Transverse colon (tissue), 4 donors: Measurements from ENCODE around the gene ITIH5. TPM values are rescaled to one million over a fixed set of nuclear protein-coding genes. Genes with fewer than 3 reads are reported as not detected.

Experiments
- DNase-seq: peaks from one replicate; pipeline ENCODE4 v3.0.0-alpha.2; 2019
- H3K27ac ChIP-seq, 4 donors: fragments of 200-600 bp; sonication (generic); 2 replicates each; pipeline ENCODE4 v1.5.1; 2016 to 2018; ENCODE audit warnings: inconsistent platforms in 4 of 4
- H3K27me3 ChIP-seq: fragments of 200-600 bp; sonication (generic); 2 replicates; pipeline ENCODE4 v1.5.1; 2017; ENCODE audit warnings: inconsistent platforms
- H3K36me3 ChIP-seq, 4 donors: fragments of 200-600 bp; sonication (generic); 2 replicates each; pipeline ENCODE4 v1.5.1; 2017 to 2019; ENCODE audit warnings: inconsistent platforms in 4 of 4
- H3K4me1 ChIP-seq, 4 donors: fragments of 200-600 bp; sonication (generic); 2 replicates each; pipeline ENCODE4 v1.5.1; 2017 to 2020; ENCODE audit warnings: inconsistent platforms in 4 of 4
- H3K4me3 ChIP-seq, 4 donors: fragments of 200-600 bp; sonication (generic); 1 replicate in 1 of 4; 2 replicates in 3 of 4; pipeline versions ENCODE4 v1.5.1 to v1.6.1; 2017 to 2019; ENCODE audit warnings: inconsistent platforms in 4 of 4
- H3K9me3 ChIP-seq, 2 donors: fragments of 200-600 bp; sonication (generic); 2 replicates each; pipeline ENCODE4 v1.5.1; 2017 to 2019; ENCODE audit warnings: inconsistent platforms in 2 of 2
- CTCF ChIP-seq, 5 experiments: fragments of 200-600 bp in 3 of 5; fragments of 450-650 bp in 2 of 5; sonication (generic) in 3 of 5; IDR thresholded peaks; 1 replicate in 2 of 5; 2 replicates in 3 of 5; pipeline ENCODE4 v1.5.1; 2016 to 2017; ENCODE audit warnings: antibody characterized with exemption in 5 of 5, inconsistent platforms in 3 of 5, mild to moderate bottlenecking in 2 of 5, moderate library complexity in 1 of 5
- EP300 ChIP-seq: sonication (generic); formaldehyde crosslinking; IDR thresholded peaks from one replicate; pipeline ENCODE4 v1.6.1; 2017; ENCODE audit warnings: antibody characterized with exemption, low read depth
- POLR2A ChIP-seq: fragments of 450-650 bp; IDR thresholded peaks from one replicate; pipeline ENCODE4 v1.6.1; 2016; ENCODE audit warnings: antibody characterized with exemption, mild to moderate bottlenecking, moderate library complexity
- POLR2AphosphoS5 ChIP-seq, 3 donors: sonication (generic); formaldehyde crosslinking; IDR thresholded peaks; one replicate each; pipeline ENCODE4 v1.6.1; 2016; ENCODE audit warnings: antibody characterized with exemption in 3 of 3
- WGBS, 2 donors: methylation state at CpG; one replicate each; pipeline ENCODE4 v1.1.5; 2018; ENCODE audit warnings: low coverage in 1 of 2; 5-methylcytosine and 5-hydroxymethylcytosine counted together
- in situ Hi-C, 4 donors: fragments of 200-750 bp; cut with MboI; loops; one replicate each; pipeline versions ENCODE4 v1.15.0 to v1.15.1; 2017; ENCODE audit warnings: low sequenced_read_pairs in 3 of 4, low pct_ligation_motif_present in 1 of 4, low pct_unique_long_range_greater_than_20kb in 1 of 4
- intact Hi-C: fragments of 100-400 bp; cut with DNase I; formaldehyde crosslinking; loops from one replicate; pipeline ENCODE4 v1.15.1; 2023; ENCODE audit warnings: low total_unique reads
- total RNA-seq, 4 donors: library from RNA; depleted of rRNA; stranded (reverse); fragments of >200 nt; gene quantifications; one replicate each; pipeline ENCODE4 v1.1.0, GENCODE V29; 2016

The ITIH5 gene
- total RNA-seq, 4 donors from 2014 or later: 13.2 to 169 (median 17.0) TPM

GRCh38 chr10:7518693-7519092 is 148.1 kb downstream of the ITIH5 start:
- H3K4me1 ChIP-seq: no peaks in the 10 kb centered on the region
- no peak overlapping the region for H3K4me3 ChIP-seq
- no peak for TF ChIP-seq EP300
- no peak for TF ChIP-seq CTCF (IDR thresholded peaks at IDR 0.05)
- TF ChIP-seq POLR2A: no peak
- TF ChIP-seq POLR2AphosphoS5 (IDR thresholded peaks at IDR 0.05): no peak
- no peak overlapping the region for H3K27ac ChIP-seq
- H3K36me3 ChIP-seq: no peaks in the 10 kb centered on the region
- no peaks in the 10 kb centered on the region for H3K9me3 ChIP-seq
- H3K27me3 ChIP-seq: peaks cover 5% of the 10 kb centered on the region
- no peak for DNase-seq
- in situ Hi-C loops (loop anchor here in 1 of 4 donors (25.0 kb wide), 1 partner anchor 1794 kb away; no protein-coding TSS in a partner anchor), intact Hi-C loops (no loop called here)
- WGBS, 2 donors: 74 to 83% methylated on average over 1 of the region's 1 CpG

- no peaks in the 10 kb centered on the region for H3K36me3 ChIP-seq
- no peaks in the 10 kb centered on the region for H3K9me3 ChIP-seq
- no peak overlapping the region for H3K27ac ChIP-seq
- no peaks in the 10 kb centered on the region for H3K4me1 ChIP-seq
- in situ Hi-C loops: loop anchor here in 1 of 4 donors (25.0 kb wide), 1 partner anchor 1797 kb away; no protein-coding TSS in a partner anchor
- 59 to 67% methylated on average over 5 of the region's 5 CpGs for WGBS, 2 donors
- TF ChIP-seq CTCF (IDR thresholded peaks at IDR 0.05) (no peak), POLR2AphosphoS5 (IDR thresholded peaks at IDR 0.05) (no peak), POLR2A (no peak), EP300 (no peak)
- H3K27me3 ChIP-seq: peaks cover 5% of the 10 kb centered on the region
- intact Hi-C loops: no loop called here
- DNase-seq: no peak
- H3K4me3 ChIP-seq: no peak overlapping the region
These were observed 151.3 kb downstream of the ITIH5 start for GRCh38 chr10:7515439-7515838.

DNA sequence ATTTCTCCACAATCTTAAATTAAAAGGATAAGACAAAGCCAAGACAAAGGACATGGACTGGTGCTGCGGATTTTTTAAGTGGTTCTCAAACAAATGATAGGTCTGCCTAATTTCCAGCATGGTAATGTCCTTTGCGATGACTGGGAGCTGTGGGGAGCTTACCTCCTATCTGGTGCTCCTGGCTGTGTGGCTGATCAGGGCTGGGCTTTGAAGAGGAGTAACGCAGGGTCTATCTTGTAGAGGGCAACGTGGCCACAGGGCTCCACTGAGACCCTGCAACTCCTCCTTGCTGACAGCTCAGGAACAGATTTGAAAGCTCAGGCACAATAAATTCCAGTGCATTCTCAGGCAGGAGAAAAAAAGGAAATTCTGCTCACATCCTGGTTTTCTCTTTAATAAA is 152.8 kb downstream of the ITIH5 start:
- Histone ChIP-seq H3K9me3 (no peaks in the 10 kb centered on the region), H3K27me3 (peaks cover 5% of the 10 kb centered on the region), H3K4me3 (no peak overlapping the region), H3K27ac (no peak overlapping the region), H3K36me3 (no peaks in the 10 kb centered on the region), H3K4me1 (no peaks in the 10 kb centered on the region)
- intact Hi-C loops (no loop called here), in situ Hi-C loops (loop anchor here in 1 of 4 donors (25.0 kb wide), 1 partner anchor 1798 kb away; no protein-coding TSS in a partner anchor)
- TF ChIP-seq POLR2AphosphoS5 (IDR thresholded peaks at IDR 0.05) (no peak), POLR2A (no peak), CTCF (IDR thresholded peaks at IDR 0.05) (no peak), EP300 (no peak)
- DNase-seq: no peak
- 57% methylated on average over 4 of the region's 4 CpGs; no CpG with 5 or more reads in 1 of the 2 donors for whole genome bisulfite sequencing, 2 donors

- no peak overlapping the region for H3K4me3 ChIP-seq
- H3K4me1 ChIP-seq: no peaks in the 10 kb centered on the region
- no peaks in the 10 kb centered on the region for H3K9me3 ChIP-seq
- WGBS, 2 donors: 48 to 55% methylated on average over 3 of the region's 3 CpGs
- no peak for DNase-seq
- no peak overlapping the region for H3K27ac ChIP-seq
- no peak for TF ChIP-seq EP300
- TF ChIP-seq CTCF (IDR thresholded peaks at IDR 0.05): no peak
- no peak for TF ChIP-seq POLR2AphosphoS5 (IDR thresholded peaks at IDR 0.05)
- TF ChIP-seq POLR2A: no peak
- intact Hi-C loops: no loop called here
- H3K27me3 ChIP-seq: peaks cover 5% of the 10 kb centered on the region
- in situ Hi-C loops: loop anchor here in 1 of 4 donors (25.0 kb wide), 1 partner anchor 1799 kb away; no protein-coding TSS in a partner anchor
- no peaks in the 10 kb centered on the region for H3K36me3 ChIP-seq
These were observed 153.3 kb downstream of the ITIH5 start for GRCh38 chr10:7513455-7513854.
